Panc1 (cell line): ENCODE data around the gene COP1.

Experiments used
- CTCF ChIP-seq: fragments of 450-650 bp; IDR thresholded peaks from 2 replicates; pipeline ENCODE4 v1.5.1; 2017; ENCODE audit warnings: mild to moderate bottlenecking
- POLR2AphosphoS5 ChIP-seq: IDR thresholded peaks from 2 replicates; pipeline ENCODE4 v1.6.1; 2012; ENCODE audit warnings: mild to moderate bottlenecking, low read depth, low read length, moderate library complexity
- REST ChIP-seq, 2 experiments: IDR thresholded peaks; 2 replicates each; pipeline ENCODE4 v1.6.1; 2011 to 2012; ENCODE audit warnings: low read depth in 2 of 2, control low read depth in 1 of 2, low read length in 1 of 2, mild to moderate bottlenecking in 1 of 2, moderate library complexity in 1 of 2; ENCODE audit not compliant: insufficient read depth in 1 of 2

- TF ChIP-seq REST (IDR thresholded peaks at IDR 0.05; ENCODE audit: insufficient read depth in 1 of 2, low read depth in 2 of 2, low read length in 1 of 2): no peak
- TF ChIP-seq POLR2AphosphoS5: no peak
- no peak for TF ChIP-seq CTCF
These were observed 34.9 kb downstream of the COP1 start for GRCh38 chr1:176172215-176172614.
